ENCODE results near the gene TRAPPC8.
"Not testable (repeated sequence)": the region's sequence is repeated elsewhere in the genome, so short reads cannot be mapped to it uniquely, and the experiment has no call there.

The TRAPPC8 gene

GRCh38 chr18:31810336-31811130 is 132.4 kb downstream of the TRAPPC8 start:
- DNase-seq (ENCODE audit: low read depth, low spot score), result not testable (repeated sequence)

DNA sequence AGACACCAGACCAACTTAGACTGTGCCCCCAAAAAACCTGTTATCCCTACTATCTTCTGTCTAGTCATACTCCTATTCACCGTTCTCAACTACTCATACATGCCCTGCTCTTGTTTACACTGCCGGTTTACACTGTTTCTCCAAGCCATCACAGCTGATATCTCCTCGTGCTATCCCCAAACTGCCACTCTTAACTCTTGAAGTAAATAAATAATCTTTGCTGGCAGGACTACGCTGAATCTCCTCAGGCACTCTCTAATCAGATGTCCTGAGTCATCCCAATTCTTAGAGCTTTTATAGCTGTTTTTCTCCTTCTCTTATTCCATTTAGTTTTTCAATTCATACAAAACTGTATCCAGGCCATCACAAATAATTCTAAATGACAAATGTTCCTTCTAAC is 133.9 kb downstream of the TRAPPC8 start:
- DNase-seq (ENCODE audit: low read depth, low spot score); H3K4me3 ChIP-seq (ENCODE audit: low read length): not testable (repeated sequence)

More at GRCh38 chr18:31810336-31811130, 132.4 kb downstream of the TRAPPC8 start:
- H3K4me3 ChIP-seq (ENCODE audit: low read length), result not testable (repeated sequence)

GRCh38 chr18:31801078-31801477 is 141.8 kb downstream of the TRAPPC8 start:
- DNase-seq (ENCODE audit: low read depth, low spot score), result no peak
- no peak overlapping the region for H3K4me3 ChIP-seq (ENCODE audit: low read length)

GRCh38 chr18:31799257-31799656 is 143.7 kb downstream of the TRAPPC8 start:
- not testable (repeated sequence) for DNase-seq (ENCODE audit: low read depth, low spot score); H3K4me3 ChIP-seq (ENCODE audit: low read length)

GRCh38 chr18:31798399-31798798 is 144.5 kb downstream of the TRAPPC8 start:
- DNase-seq (ENCODE audit: low read depth, low spot score), result no peak
- no peak overlapping the region for H3K4me3 ChIP-seq (ENCODE audit: low read length)

DNA sequence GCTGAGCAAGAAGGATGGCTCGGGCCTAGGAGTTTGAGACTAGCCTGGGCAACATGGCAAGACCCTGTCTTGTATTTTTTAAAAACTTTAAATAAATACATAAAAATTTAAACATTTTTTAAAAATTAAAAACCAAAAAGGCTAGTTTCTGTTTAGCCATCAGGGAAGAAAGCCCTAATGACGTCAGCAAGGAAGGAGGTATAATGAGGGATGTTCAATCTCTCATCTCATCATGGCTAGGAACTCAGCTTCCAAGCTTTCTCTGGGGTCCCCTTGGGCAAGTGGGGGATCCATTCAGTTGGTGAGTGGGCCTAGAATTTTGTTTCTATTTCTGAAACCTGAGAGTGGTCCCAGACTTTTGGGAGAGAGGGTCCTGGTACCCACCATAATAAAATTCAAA is 147.2 kb downstream of the TRAPPC8 start:
- no peak for DNase-seq (ENCODE audit: low read depth, low spot score)

DNA sequence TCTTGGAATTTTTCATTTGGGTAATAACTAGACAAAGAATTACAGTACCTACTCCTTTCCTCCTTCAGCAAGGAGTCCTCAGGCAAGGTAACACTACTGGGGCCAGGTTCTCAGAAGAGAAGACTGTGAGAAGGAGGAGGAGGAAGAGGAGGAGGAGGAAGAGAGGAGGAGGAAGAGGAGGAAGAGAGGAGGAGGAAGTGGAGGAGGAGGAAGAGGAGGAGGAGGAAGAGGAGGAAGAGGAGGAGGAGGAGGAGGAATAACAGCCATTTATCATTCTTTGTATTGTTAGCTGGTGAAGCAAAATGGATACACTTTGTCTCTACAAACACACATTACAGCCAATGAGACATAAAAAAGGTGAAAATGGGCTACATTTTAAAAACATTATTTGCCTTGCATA is 149.4 kb downstream of the TRAPPC8 start:
- no peak for DNase-seq (ENCODE audit: low read depth, low spot score)
- no peak overlapping the region for H3K4me3 ChIP-seq (ENCODE audit: low read length)

More for the DNA sequence above, 147.2 kb downstream of the TRAPPC8 start:
- no peak overlapping the region for H3K4me3 ChIP-seq (ENCODE audit: low read length)

- H3K4me3 ChIP-seq (ENCODE audit: low read length), result no peak overlapping the region
- no peak for DNase-seq (ENCODE audit: low read depth, low spot score)
Observed at GRCh38 chr18:31792580-31792911, 150.4 kb downstream of the TRAPPC8 start.

DNA sequence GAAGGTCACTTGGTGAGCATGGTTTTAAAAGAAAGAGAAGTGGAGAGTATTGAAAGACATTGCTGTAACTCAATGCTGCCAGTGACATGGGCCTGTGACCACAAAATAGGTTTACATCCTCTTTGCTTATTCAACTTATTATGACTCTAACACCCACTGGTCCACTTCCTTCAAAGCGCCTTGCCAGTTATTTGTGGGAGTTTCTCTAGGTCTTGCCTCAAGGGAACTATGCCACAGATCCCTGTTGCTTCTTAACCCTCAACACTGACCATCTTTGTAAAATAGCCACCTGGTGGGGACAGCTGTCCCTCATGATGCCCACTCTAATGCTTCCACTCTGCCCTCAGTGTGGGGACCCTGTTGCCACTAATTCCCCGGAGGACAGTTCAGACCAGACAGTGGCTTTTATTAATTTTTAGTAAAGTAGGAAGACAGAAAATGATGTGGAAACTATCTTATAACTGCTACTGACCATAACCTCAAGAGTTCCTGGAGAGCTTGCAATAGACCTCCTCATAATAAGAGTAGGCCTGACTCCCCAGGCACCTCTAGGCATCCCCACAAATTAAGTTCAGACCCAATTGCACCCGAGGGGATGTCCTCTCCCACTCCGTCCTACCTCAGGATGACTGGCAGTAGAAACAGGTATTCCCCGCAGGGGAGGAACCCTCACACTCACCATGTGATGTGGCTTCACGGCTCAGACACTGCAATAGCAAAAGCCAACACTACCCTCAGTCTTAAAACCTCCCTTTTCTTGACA is 150.9 kb downstream of the TRAPPC8 start:
- no peak for DNase-seq (ENCODE audit: low read depth, low spot score)
- no peak overlapping the region for H3K4me3 ChIP-seq (ENCODE audit: low read length)

- H3K4me3 ChIP-seq (ENCODE audit: low read length), result no peak overlapping the region
- DNase-seq (ENCODE audit: low read depth, low spot score), result no peak
Observed at GRCh38 chr18:31789409-31789808, 153.5 kb downstream of the TRAPPC8 start.

- H3K4me3 ChIP-seq (ENCODE audit: low read length), result no peak overlapping the region
- no peak for DNase-seq (ENCODE audit: low read depth, low spot score)
Observed at GRCh38 chr18:31783059-31783458, 159.9 kb downstream of the TRAPPC8 start.
